Non-pigmented ciliary epithelial cell (primary cell): ENCODE measurements around the gene OSMR.
"Not testable (repeated sequence)": the region's sequence is repeated elsewhere in the genome, so short reads cannot be mapped to it uniquely, and the experiment has no call there.

ENCODE experiments used
- DNase-seq: peaks from one replicate; pipeline ENCODE4 v3.0.0-alpha.2; 2010; ENCODE audit warnings: low read depth

Gene OSMR

GRCh38 chr5:38831117-38831516 lies 14.7 kb upstream of the OSMR start:
- DNase-seq: no peak

- no peak for DNase-seq
These were observed 13.9 kb upstream of the OSMR start for GRCh38 chr5:38831909-38832308.

GRCh38 chr5:38832810-38833209 lies 13.0 kb upstream of the OSMR start:
- DNase-seq: no peak

- no peak for DNase-seq
These were observed 9.9 kb upstream of the OSMR start for GRCh38 chr5:38835887-38836286.

- DNase-seq: no peak
These were observed 8.4 kb upstream of the OSMR start for GRCh38 chr5:38837416-38837815.

- no peak for DNase-seq
These were observed 7.9 kb upstream of the OSMR start for GRCh38 chr5:38837932-38838331.

GRCh38 chr5:38843665-38844064 lies 2.1 kb upstream of the OSMR start:
- DNase-seq: no peak

GRCh38 chr5:38846379-38847011 lies 683 bp downstream of the OSMR start:
- no peak for DNase-seq

GRCh38 chr5:38847559-38848347 lies 1.9 kb downstream of the OSMR start:
- no peak for DNase-seq

- no peak for DNase-seq
These were observed 2.8 kb downstream of the OSMR start for GRCh38 chr5:38848637-38849036.

GRCh38 chr5:38851640-38852039 lies 5.8 kb downstream of the OSMR start:
- not testable (repeated sequence) for DNase-seq

GRCh38 chr5:38853753-38854470 lies 8.1 kb downstream of the OSMR start:
- peak; percentile 71 for DNase-seq

GRCh38 chr5:38854907-38855306 lies 9.1 kb downstream of the OSMR start:
- DNase-seq: no peak

GRCh38 chr5:38856660-38857059 lies 10.8 kb downstream of the OSMR start:
- DNase-seq: no peak

GRCh38 chr5:38858839-38859238 lies 13.0 kb downstream of the OSMR start:
- DNase-seq: no peak

- not testable (repeated sequence) for DNase-seq
These were observed 16.4 kb downstream of the OSMR start for GRCh38 chr5:38861986-38862770.

GRCh38 chr5:38866362-38867031 lies 20.7 kb downstream of the OSMR start:
- DNase-seq: no peak

- DNase-seq: no peak
These were observed 21.2 kb downstream of the OSMR start for GRCh38 chr5:38867032-38867398.

GRCh38 chr5:38867416-38867815 lies 21.6 kb downstream of the OSMR start:
- no peak for DNase-seq

GRCh38 chr5:38870595-38870994 lies 24.8 kb downstream of the OSMR start:
- no peak for DNase-seq

- no peak for DNase-seq
These were observed 25.3 kb downstream of the OSMR start for GRCh38 chr5:38871058-38871605.
